H1 (cell line): ENCODE measurements around the gene ADGRG1. TPM values are rescaled to one million over a fixed set of nuclear protein-coding genes. Genes with fewer than 3 reads are reported as not detected.

Source experiments
- CTCF ChIA-PET: fragments of 300-600 bp; sonication (Branson Sonifier 250); formaldehyde crosslinking; loops from one replicate; lab custom pipeline; 2021; ENCODE audit not compliant: partially characterized antibody; lab: Charles Lee
- POLR2A ChIA-PET: fragments of 300-600 bp; sonication (Branson Sonifier 250); formaldehyde crosslinking; loops from one replicate; lab custom pipeline; 2021; ENCODE audit warnings: inconsistent platforms; ENCODE audit not compliant: partially characterized antibody; lab: Charles Lee
- DNase-seq, 2 experiments: peaks; one replicate each; pipeline versions ENCODE4 v3.0.0 to v3.0.0-alpha.2; 2010 to 2022; ENCODE audit warnings: low spot score in 2 of 2, low read depth in 1 of 2, mixed read lengths in 1 of 2
- FAIRE-seq: peaks from 2 replicates; lab custom pipeline; 2011; peaks lifted over from hg19 to GRCh38; lab: Jason Lieb, UNC
- H2AFZ ChIP-seq: 2 replicates; pipeline ENCODE4 v1.8.1; 2012; ENCODE audit warnings: low read length, inconsistent platforms
- H2AK5ac ChIP-seq: 2 replicates; pipeline ENCODE4 v1.6.1; 2013; ENCODE audit warnings: low read depth, low read length
- H2BK120ac ChIP-seq: replicated peaks from 2 replicates; pipeline ENCODE3; 2013; ENCODE audit warnings: low read depth, low read length, inconsistent platforms
- H2BK12ac ChIP-seq: 2 replicates; pipeline ENCODE4 v1.6.1; 2013; ENCODE audit warnings: low read depth, low read length
- H2BK15ac ChIP-seq: 2 replicates; pipeline ENCODE4 v1.6.1; 2013; ENCODE audit warnings: low read length
- H2BK20ac ChIP-seq: 2 replicates; pipeline ENCODE4 v1.6.1; 2013; ENCODE audit warnings: low read length
- H2BK5ac ChIP-seq: 2 replicates; pipeline ENCODE4 v1.6.1; 2013; ENCODE audit warnings: low read depth, low read length
- H3K14ac ChIP-seq: 2 replicates; pipeline ENCODE4 v1.6.1; 2013; ENCODE audit warnings: inconsistent platforms; ENCODE audit not compliant: insufficient read length
- H3K18ac ChIP-seq: 2 replicates; pipeline ENCODE4 v1.6.1; 2013; ENCODE audit warnings: low read length; ENCODE audit errors: extremely low read depth
- H3K23ac ChIP-seq: 2 replicates; pipeline ENCODE4 v1.6.1; 2013; ENCODE audit warnings: inconsistent platforms; ENCODE audit not compliant: insufficient read length
- H3K23me2 ChIP-seq: 2 replicates; pipeline ENCODE4 v1.6.1; 2013; ENCODE audit warnings: low read depth, low read length
- H3K27ac ChIP-seq: 2 replicates; pipeline ENCODE4 v1.6.1; 2011; ENCODE audit warnings: low read depth, low read length, inconsistent platforms
- H3K27me3 ChIP-seq, 4 experiments: replicated peaks in 1 of 4; 1 replicate in 1 of 4; 2 replicates in 3 of 4; pipeline versions ENCODE4 v1.6.1 to v1.8.1; 2011 to 2013; ENCODE audit warnings: low read length in 3 of 4, mild to moderate bottlenecking in 3 of 4, inconsistent platforms in 2 of 4, mixed read lengths in 2 of 4, moderate library complexity in 1 of 4; ENCODE audit not compliant: control insufficient read depth in 3 of 4, insufficient read depth in 3 of 4; ENCODE audit errors: extremely low read depth in 1 of 4
- H3K36me3 ChIP-seq, 4 experiments: 2 replicates each; pipeline versions ENCODE4 v1.6.1 to v1.8.1; 2011 to 2013; ENCODE audit warnings: mild to moderate bottlenecking in 4 of 4, low read length in 3 of 4, moderate library complexity in 2 of 4, control low read depth in 1 of 4, inconsistent platforms in 1 of 4; ENCODE audit not compliant: insufficient read depth in 4 of 4, control insufficient read depth in 2 of 4
- H3K4ac ChIP-seq: replicated peaks from 2 replicates; pipeline ENCODE3; 2013; ENCODE audit warnings: low read length, low read depth, mixed read lengths, inconsistent platforms; ENCODE audit not compliant: insufficient read length
- H3K4me1 ChIP-seq, 4 experiments: replicated peaks in 1 of 4; 1 replicate in 1 of 4; 2 replicates in 3 of 4; pipeline versions ENCODE4 v1.6.1 to v1.8.1; 2011 to 2013; ENCODE audit warnings: low read length in 3 of 4, inconsistent platforms in 2 of 4, mixed read lengths in 1 of 4; ENCODE audit not compliant: insufficient read depth in 4 of 4, control insufficient read depth in 3 of 4
- H3K4me2 ChIP-seq, 2 experiments: 2 replicates each; pipeline versions ENCODE4 v1.6.1 to v1.8.1; 2011 to 2013; ENCODE audit warnings: low read depth in 2 of 2, low read length in 2 of 2, control low read depth in 1 of 2, inconsistent platforms in 1 of 2, mild to moderate bottlenecking in 1 of 2; ENCODE audit not compliant: insufficient read depth in 1 of 2
- H3K4me3 ChIP-seq, 4 experiments: fragments of 200-600, 300-600 bp in 1 of 4; sonication (generic), shearing (Covaris generic), sonication (Bioruptor Twin) in 1 of 4; 2 replicates each; pipeline versions ENCODE4 v1.5.1 to v1.8.1; 2011 to 2016; ENCODE audit warnings: low read length in 4 of 4, low read depth in 3 of 4, control low read depth in 2 of 4, inconsistent platforms in 2 of 4, mild to moderate bottlenecking in 2 of 4, mixed read lengths in 1 of 4, moderate library complexity in 1 of 4; ENCODE audit not compliant: insufficient read depth in 2 of 4; ENCODE audit errors: extremely low read depth in 1 of 4
- H3K56ac ChIP-seq: replicated peaks from 2 replicates; pipeline ENCODE3; 2013; ENCODE audit warnings: low read depth, mild to moderate bottlenecking, mixed read lengths, low read length, inconsistent platforms; ENCODE audit not compliant: insufficient read length
- H3K79me1 ChIP-seq: 2 replicates; pipeline ENCODE4 v1.6.1; 2013; ENCODE audit warnings: low read depth, low read length, control low read depth
- H3K79me2 ChIP-seq, 2 experiments: 2 replicates each; pipeline versions ENCODE4 v1.6.1 to v1.8.1; 2012 to 2013; ENCODE audit warnings: low read length in 2 of 2, mild to moderate bottlenecking in 2 of 2, inconsistent platforms in 1 of 2; ENCODE audit not compliant: insufficient read depth in 2 of 2, control insufficient read depth in 1 of 2
- H3K9ac ChIP-seq, 4 experiments: replicated peaks in 1 of 4; 1 replicate in 1 of 4; 2 replicates in 3 of 4; pipeline versions ENCODE4 v1.6.1 to v1.8.1; 2011 to 2013; ENCODE audit warnings: low read depth in 3 of 4, low read length in 3 of 4, control low read depth in 2 of 4, mild to moderate bottlenecking in 2 of 4, moderate library complexity in 2 of 4, inconsistent platforms in 1 of 4; ENCODE audit errors: extremely low read depth in 1 of 4
- H3K9me3 ChIP-seq, 2 experiments: 2 replicates each; pipeline versions ENCODE4 v1.6.1 to v1.8.1; 2012 to 2013; ENCODE audit warnings: mild to moderate bottlenecking in 2 of 2, moderate library complexity in 2 of 2, control low read depth in 1 of 2, inconsistent platforms in 1 of 2, low read depth in 1 of 2, low read length in 1 of 2, mixed read lengths in 1 of 2; ENCODE audit not compliant: insufficient read depth in 2 of 2
- H4K20me1 ChIP-seq, 2 experiments: replicated peaks in 1 of 2; 2 replicates each; pipeline versions ENCODE3 to v1.8.1; 2011 to 2013; ENCODE audit warnings: inconsistent platforms in 2 of 2, low read length in 2 of 2, mild to moderate bottlenecking in 1 of 2; ENCODE audit not compliant: insufficient read depth in 2 of 2, control insufficient read depth in 1 of 2
- H4K5ac ChIP-seq: 2 replicates; pipeline ENCODE4 v1.6.1; 2013; ENCODE audit warnings: low read length, low read depth, mixed read lengths, inconsistent platforms; ENCODE audit not compliant: insufficient read length
- H4K8ac ChIP-seq: 2 replicates; pipeline ENCODE4 v1.8.0; 2013; ENCODE audit warnings: mild to moderate bottlenecking, moderate library complexity, low read length, inconsistent platforms; ENCODE audit not compliant: insufficient read depth; ENCODE audit errors: extremely low read depth
- H4K91ac ChIP-seq: replicated peaks from 2 replicates; pipeline ENCODE3; 2013; ENCODE audit warnings: low read length, mixed read lengths, inconsistent platforms; ENCODE audit not compliant: insufficient read length
- WGBS, 2 experiments: shearing (Covaris generic) in 1 of 2; methylation state at CpG; one replicate each; pipeline versions ENCODE4 v1.1.6 to v1.1.7; 2013 to 2015; ENCODE audit warnings: low lambda C conversion rate in 2 of 2, mixed read lengths in 2 of 2, inconsistent platforms in 1 of 2, low coverage in 1 of 2, missing lambda C conversion rate in 1 of 2; ENCODE audit not compliant: insufficient replicate concordance in 2 of 2, insufficient coverage in 1 of 2, insufficient read length in 1 of 2; ENCODE audit errors: extremely low coverage in 1 of 2, missing lambda C conversion rate in 1 of 2; 5-methylcytosine and 5-hydroxymethylcytosine counted together
- polyA plus RNA-seq, 7 experiments: library from polyadenylated mRNA; depleted of rRNA in 3 of 7; stranded (reverse) in 5 of 7; unstranded in 2 of 7; fragments of >200 nt in 5 of 7; fragments of 200-250 nt in 2 of 7; gene quantifications; 1 replicate in 5 of 7; 2 replicates in 1 of 7; 4 replicates in 1 of 7; pipeline versions ENCODE4 v1.2.1 to v1.2.3, GENCODE V29; 2011 to 2013; ENCODE audit warnings: missing spikeins in 2 of 7, mixed read lengths in 2 of 7
- total RNA-seq: library from RNA; stranded (reverse); fragmentation: NEBNext Ultra II Directional; extraction: Animal tissue kit (Norgen Biotek cat#: 25700); gene quantifications from 2 replicates; pipeline ENCODE4 v1.2.1, GENCODE V29; 2021

ADGRG1 gene
- total and polyA plus RNA-seq, 2 of the 8 experiments (the other 6 are each of a cell fraction or from before 2014, with no cell fraction given) = 1.3 to 2.6 TPM

- Histone ChIP-seq H3K14ac (no peak overlapping the region), H3K9ac (no peak overlapping the region), H2BK20ac (no peak overlapping the region), H2BK120ac (no peak overlapping the region), H3K9me3 (no peaks in the 10 kb centered on the region), H3K36me3 (no peaks in the 10 kb centered on the region), H4K8ac (no peak overlapping the region), H3K18ac (no peak overlapping the region), H4K20me1 (no peaks in the 10 kb centered on the region), H3K56ac (no peak overlapping the region), H3K27me3 (0 out of 7 replicates have a peak, but pooled peaks cover 0 to 2% (median 0%) of the 10 kb centered on the region in 4 experiments), H2BK12ac (no peak overlapping the region), H3K4me3 (no peak overlapping the region), H3K4ac (no peak overlapping the region), H3K4me2 (no peak overlapping the region), H2AFZ (no peak overlapping the region), H3K79me1 (no peaks in the 10 kb centered on the region), H2BK15ac (no peak overlapping the region), H3K23me2 (no peaks in the 10 kb centered on the region), H3K79me2 (no peaks in the 10 kb centered on the region), H4K91ac (no peak overlapping the region), H3K23ac (no peak overlapping the region), H3K4me1 (no peaks in the 10 kb centered on the region), H2BK5ac (no peak overlapping the region), H2AK5ac (no peak overlapping the region), H3K27ac (no peak overlapping the region), H4K5ac (no peak overlapping the region)
- CTCF ChIA-PET = interaction anchor here (0.8 to 4.1 kb wide), 2 partner anchors 13 to 23 kb away, joined by 3 to 28 read pairs; no protein-coding TSS in a partner anchor
- WGBS, 2 experiments = 83% methylated on average over 4 of the region's 4 CpGs; no CpG with 5 or more reads in 1 of the 2 experiments
- POLR2A ChIA-PET = no interaction called here
- DNase-seq (peak in 1 of 2 experiments; percentile 14), FAIRE-seq (no peak)
Observed at GRCh38 chr16:57613514-57613913, 14.9 kb upstream of the ADGRG1 start.
